A549 (cell line): Measurements from ENCODE around the gene FHAD1. TPM values are rescaled to one million over a fixed set of nuclear protein-coding genes. Genes with fewer than 3 reads are reported as not detected.

Source experiments
- ATAC-seq, 2 experiments: fragments of 200-7000 bp in 1 of 2; fragments of >200 bp in 1 of 2; cut with Nextera tagmentation in 1 of 2; cut with Tn5 transposase in 1 of 2; 3 replicates each; pipeline versions ENCODE4 v1.8.0 to v1.9.1; 2018 to 2020; ENCODE audit warnings: mild to moderate bottlenecking in 1 of 2, moderate library complexity in 1 of 2
- CTCF ChIA-PET: fragments of 300-600 bp; sonication (Branson Sonifier 250); formaldehyde crosslinking; extraction: SDS; loops from one replicate; lab custom pipeline; 2021; ENCODE audit warnings: antibody characterized with exemption, inconsistent platforms; lab: Yijun Ruan, JAX
- POLR2A ChIA-PET: fragments of 350-600 bp; formaldehyde crosslinking; extraction: SDS; loops from one replicate; lab custom pipeline; 2021; ENCODE audit warnings: antibody characterized with exemption, inconsistent platforms; lab: Yijun Ruan, JAX
- DNase-seq, 2 experiments: peaks; one replicate each; pipeline versions ENCODE4 v3.0.0 to v3.0.0-alpha.2; 2011 to 2016; ENCODE audit warnings: low read depth in 1 of 2, low spot score in 1 of 2
- FAIRE-seq: peaks from 2 replicates; lab custom pipeline; 2011; peaks lifted over from hg19 to GRCh38; lab: Jason Lieb, UNC
- H3K27ac ChIP-seq, 2 experiments: fragments of >200 bp; sonication (Bioruptor Twin); formaldehyde crosslinking; 3 replicates each; pipeline ENCODE4 v1.5.1; 2016 to 2017
- H3K4me1 ChIP-seq: fragments of >200 bp; sonication (Bioruptor Twin); formaldehyde crosslinking; 3 replicates; pipeline ENCODE4 v1.6.1; 2016
- H3K4me2 ChIP-seq: fragments of >200 bp; sonication (Bioruptor Twin); formaldehyde crosslinking; 3 replicates; pipeline ENCODE4 v1.6.1; 2016
- H3K4me3 ChIP-seq: fragments of >200 bp; sonication (Bioruptor Twin); formaldehyde crosslinking; 3 replicates; pipeline ENCODE4 v1.5.1; 2016
- H3K9me3 ChIP-seq: fragments of >200 bp; sonication (Bioruptor Twin); formaldehyde crosslinking; 3 replicates; pipeline ENCODE4 v1.6.1; 2016
- CHD2 ChIP-seq: fragments of 150-350 bp; IDR thresholded peaks from 2 replicates; pipeline ENCODE4 v1.6.1; 2014; ENCODE audit warnings: low read length; ENCODE audit not compliant: partially characterized antibody
- CHD4 ChIP-seq: fragments of 200-600 bp; sonication (generic); IDR thresholded peaks from 2 replicates; pipeline ENCODE4 v1.6.1; 2016; ENCODE audit warnings: antibody characterized with exemption, mild to moderate bottlenecking, borderline replicate concordance
- EHF ChIP-seq: fragments of 250-450 bp; sonication (Bioruptor Pico); IDR thresholded peaks from 2 replicates; pipeline ENCODE4 v1.5.0; 2020; ENCODE audit warnings: mild to moderate bottlenecking
- GATA3 ChIP-seq: IDR thresholded peaks from 2 replicates; pipeline ENCODE4 v1.6.1; 2012; ENCODE audit warnings: borderline replicate concordance
- HDAC2 ChIP-seq: fragments of 200-600 bp; sonication (generic); IDR thresholded peaks from 2 replicates; pipeline ENCODE4 v1.6.1; 2016
- NR3C1 ChIP-seq: fragments of >200 bp; sonication (Bioruptor Twin); formaldehyde crosslinking; IDR thresholded peaks from 3 replicates; pipeline ENCODE4 v1.6.1; 2017
- POLR2A ChIP-seq: IDR thresholded peaks from 2 replicates; pipeline ENCODE4 v1.6.1; 2012; ENCODE audit warnings: mild to moderate bottlenecking, low read length
- RCOR1 ChIP-seq: fragments of 150-350 bp; IDR thresholded peaks from 2 replicates; pipeline ENCODE4 v1.6.1; 2014; ENCODE audit warnings: antibody characterized with exemption, low read length, low read depth
- RFX5 ChIP-seq: fragments of 450-650 bp; IDR thresholded peaks from 2 replicates; pipeline ENCODE4 v1.7.1; 2014; ENCODE audit warnings: antibody characterized with exemption, mild to moderate bottlenecking, moderate library complexity
- RNF2 ChIP-seq: fragments of 200-600 bp; sonication (generic); IDR thresholded peaks from 2 replicates; pipeline ENCODE4 v1.6.1; 2016; ENCODE audit warnings: low read depth, mild to moderate bottlenecking, antibody characterized with exemption, moderate library complexity, borderline replicate concordance
- SREBF2 ChIP-seq: fragments of 450-650 bp; IDR thresholded peaks from 2 replicates; pipeline ENCODE4 v1.6.1; 2014; ENCODE audit warnings: mild to moderate bottlenecking, moderate library complexity
- ZFP36 ChIP-seq: fragments of 450-650 bp; IDR thresholded peaks from 2 replicates; pipeline ENCODE4 v1.6.1; 2014; ENCODE audit warnings: borderline replicate concordance; ENCODE audit not compliant: partially characterized antibody
- WGBS: methylation state at CpG from one replicate; pipeline ENCODE4 v1.1.6; 2017; ENCODE audit errors: missing lambda C conversion rate; 5-methylcytosine and 5-hydroxymethylcytosine counted together
- polyA plus RNA-seq, 4 experiments: library from polyadenylated mRNA; depleted of rRNA in 3 of 4; stranded (reverse); fragments of >200 nt; fragmentation: RNase III in 1 of 4; extraction: RNeasy Plus Mini Kit Qiagen cat#74134 plus additional on column Dnase treatment in 1 of 4; gene quantifications; 2 replicates in 3 of 4; 3 replicates in 1 of 4; pipeline ENCODE4 v1.2.3, GENCODE V29; 2011 to 2017
- TF ChIP-seq, protein P1 (sequence below): fragments of 250-450 bp; sonication (Bioruptor Pico); IDR thresholded peaks from 2 replicates; pipeline ENCODE4 v1.5.0; 2020; ENCODE audit warnings: low read depth, mild to moderate bottlenecking, moderate library complexity
- TF ChIP-seq, protein P2 (sequence below): fragments of >200 bp; sonication (Bioruptor Twin); formaldehyde crosslinking; IDR thresholded peaks from 2 replicates; pipeline ENCODE4 v1.6.1; 2016
- TF ChIP-seq, protein P3 (sequence below): fragments of 250-450 bp; sonication (Bioruptor Pico); IDR thresholded peaks from 2 replicates; pipeline ENCODE4 v1.5.0; 2021; ENCODE audit warnings: mild to moderate bottlenecking, moderate library complexity, borderline replicate concordance
- TF ChIP-seq, protein P4 (sequence below): fragments of >200 bp; sonication (Bioruptor Twin); formaldehyde crosslinking; IDR thresholded peaks from 3 replicates; pipeline ENCODE4 v1.5.1; 2016

The FHAD1 gene
- polyA plus RNA-seq, 2 of the 4 experiments (the other 2 are of a cell fraction): 0.31 to 0.32 TPM

DNA sequence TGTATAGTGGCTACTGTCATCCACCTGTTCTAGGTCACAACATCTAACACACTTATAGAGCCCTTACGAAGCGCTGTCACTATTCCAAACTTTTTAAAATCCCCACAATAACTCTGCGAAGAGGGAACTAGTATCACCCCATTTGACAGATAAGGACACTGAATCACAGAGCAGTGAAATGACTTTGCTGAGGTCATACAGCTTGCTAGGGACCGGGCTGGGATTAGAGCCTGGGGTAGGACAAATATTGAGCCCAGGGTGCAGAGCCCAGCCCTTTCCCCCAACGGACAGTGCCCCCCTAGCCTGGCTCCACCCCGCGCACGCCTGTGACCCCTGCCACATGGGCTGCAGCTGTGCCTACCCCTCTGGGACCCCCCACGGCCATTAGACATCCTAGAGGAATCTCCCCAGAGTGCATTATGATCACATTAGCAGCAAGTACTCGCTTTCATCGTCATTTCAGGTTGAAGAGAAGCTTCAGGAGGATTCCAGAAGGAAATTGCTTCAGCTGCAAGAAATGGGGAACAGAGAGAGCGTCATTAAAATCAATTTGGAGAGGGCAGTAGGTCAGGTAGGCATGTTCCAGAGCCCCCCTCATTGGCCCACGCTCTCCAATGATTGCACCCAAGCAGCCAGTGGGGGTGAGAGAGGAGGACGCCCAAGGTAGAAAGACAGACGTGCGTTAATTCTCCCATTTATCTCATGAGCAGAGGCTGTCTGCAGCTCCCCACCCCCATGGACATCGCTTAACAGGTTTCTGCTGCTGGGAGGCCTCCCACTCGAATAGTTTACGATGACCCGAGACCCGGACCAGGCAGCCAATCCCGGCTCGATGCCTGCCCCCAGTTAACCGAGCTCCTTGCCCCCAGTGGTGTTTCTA, 77.2 kb downstream of the FHAD1 start:
- CTCF ChIA-PET: interaction anchor here (0.7 to 4.6 kb wide), 46 partner anchors 9 to 605 kb away, joined by 3 to 150 read pairs (median 6); partner anchors contain the start of genes CTRC, EFHD2 and TMEM51
- peaks cover 18% of the 10 kb centered on the region for H3K4me1 ChIP-seq
- peak overlapping the region; percentile 78 to 87 for H3K27ac ChIP-seq
- POLR2A ChIA-PET: interaction anchor here (1.2 to 1.8 kb wide), 3 partner anchors 86 to 107 kb away, joined by 3 to 11 read pairs (median 6); partner anchors contain the start of gene EFHD2
- H3K9me3 ChIP-seq: peaks cover 16% of the 10 kb centered on the region; the same call in 2 of the 3 replicates
- peak overlapping the region; percentile 58 for H3K4me2 ChIP-seq
- DNase-seq (no peak), ATAC-seq (peak; percentile 9 to 37; a peak in 3 of 6 replicates), FAIRE-seq (no peak)
- TF ChIP-seq, protein P1, sequence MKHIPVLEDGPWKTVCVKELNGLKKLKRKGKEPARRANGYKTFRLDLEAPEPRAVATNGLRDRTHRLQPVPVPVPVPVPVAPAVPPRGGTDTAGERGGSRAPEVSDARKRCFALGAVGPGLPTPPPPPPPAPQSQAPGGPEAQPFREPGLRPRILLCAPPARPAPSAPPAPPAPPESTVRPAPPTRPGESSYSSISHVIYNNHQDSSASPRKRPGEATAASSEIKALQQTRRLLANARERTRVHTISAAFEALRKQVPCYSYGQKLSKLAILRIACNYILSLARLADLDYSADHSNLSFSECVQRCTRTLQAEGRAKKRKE: no peak
- TF ChIP-seq RCOR1 (no peak), ZFP36 (no peak), POLR2A (no peak), CHD4 (no peak), GATA3 (no peak), EHF (no peak), RNF2 (no peak), SREBF2 (no peak), RFX5 (no peak), NR3C1 (no peak)
- TF ChIP-seq, protein P2, sequence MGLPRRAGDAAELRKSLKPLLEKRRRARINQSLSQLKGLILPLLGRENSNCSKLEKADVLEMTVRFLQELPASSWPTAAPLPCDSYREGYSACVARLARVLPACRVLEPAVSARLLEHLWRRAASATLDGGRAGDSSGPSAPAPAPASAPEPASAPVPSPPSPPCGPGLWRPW: no peak
- TF ChIP-seq, protein P3, sequence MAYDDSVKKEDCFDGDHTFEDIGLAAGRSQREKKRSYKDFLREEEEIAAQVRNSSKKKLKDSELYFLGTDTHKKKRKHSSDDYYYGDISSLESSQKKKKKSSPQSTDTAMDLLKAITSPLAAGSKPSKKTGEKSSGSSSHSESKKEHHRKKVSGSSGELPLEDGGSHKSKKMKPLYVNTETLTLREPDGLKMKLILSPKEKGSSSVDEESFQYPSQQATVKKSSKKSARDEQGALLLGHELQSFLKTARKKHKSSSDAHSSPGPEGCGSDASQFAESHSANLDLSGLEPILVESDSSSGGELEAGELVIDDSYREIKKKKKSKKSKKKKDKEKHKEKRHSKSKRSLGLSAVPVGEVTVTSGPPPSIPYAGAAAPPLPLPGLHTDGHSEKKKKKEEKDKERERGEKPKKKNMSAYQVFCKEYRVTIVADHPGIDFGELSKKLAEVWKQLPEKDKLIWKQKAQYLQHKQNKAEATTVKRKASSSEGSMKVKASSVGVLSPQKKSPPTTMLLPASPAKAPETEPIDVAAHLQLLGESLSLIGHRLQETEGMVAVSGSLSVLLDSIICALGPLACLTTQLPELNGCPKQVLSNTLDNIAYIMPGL (CRISPR knock-in tag): no peak
- TF ChIP-seq, protein P4, sequence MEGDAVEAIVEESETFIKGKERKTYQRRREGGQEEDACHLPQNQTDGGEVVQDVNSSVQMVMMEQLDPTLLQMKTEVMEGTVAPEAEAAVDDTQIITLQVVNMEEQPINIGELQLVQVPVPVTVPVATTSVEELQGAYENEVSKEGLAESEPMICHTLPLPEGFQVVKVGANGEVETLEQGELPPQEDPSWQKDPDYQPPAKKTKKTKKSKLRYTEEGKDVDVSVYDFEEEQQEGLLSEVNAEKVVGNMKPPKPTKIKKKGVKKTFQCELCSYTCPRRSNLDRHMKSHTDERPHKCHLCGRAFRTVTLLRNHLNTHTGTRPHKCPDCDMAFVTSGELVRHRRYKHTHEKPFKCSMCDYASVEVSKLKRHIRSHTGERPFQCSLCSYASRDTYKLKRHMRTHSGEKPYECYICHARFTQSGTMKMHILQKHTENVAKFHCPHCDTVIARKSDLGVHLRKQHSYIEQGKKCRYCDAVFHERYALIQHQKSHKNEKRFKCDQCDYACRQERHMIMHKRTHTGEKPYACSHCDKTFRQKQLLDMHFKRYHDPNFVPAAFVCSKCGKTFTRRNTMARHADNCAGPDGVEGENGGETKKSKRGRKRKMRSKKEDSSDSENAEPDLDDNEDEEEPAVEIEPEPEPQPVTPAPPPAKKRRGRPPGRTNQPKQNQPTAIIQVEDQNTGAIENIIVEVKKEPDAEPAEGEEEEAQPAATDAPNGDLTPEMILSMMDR: no peak
- WGBS: 68% methylated on average over 24 of the region's 24 CpGs
- H3K4me3 ChIP-seq: no peak overlapping the region

DNA sequence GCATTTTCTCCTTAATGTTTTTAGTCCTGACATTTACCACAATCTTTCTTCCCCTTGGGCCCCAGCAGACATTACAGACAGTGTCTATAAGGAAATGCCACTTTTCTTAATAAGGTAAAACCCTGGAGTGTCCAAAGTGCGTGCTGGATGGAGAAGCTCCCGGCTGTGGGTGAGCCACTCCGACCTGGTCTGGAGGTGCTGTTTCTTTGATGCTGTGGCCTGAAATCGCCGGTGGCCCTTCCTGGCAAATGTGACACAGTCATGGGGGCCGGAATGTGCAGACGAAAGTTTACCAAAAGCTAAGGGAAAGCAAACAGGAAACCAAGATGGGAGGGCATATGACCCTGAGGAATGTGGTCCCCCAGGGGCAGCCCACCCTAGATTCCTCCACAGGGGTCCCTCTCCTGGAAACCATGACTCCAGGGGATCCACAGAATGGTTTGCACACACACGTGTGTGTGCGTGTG, 77.9 kb downstream of the FHAD1 start:
- WGBS: 92% methylated on average over 9 of the region's 9 CpGs
- H3K27ac ChIP-seq: peak overlapping the region; percentile 78 to 87; a peak in 5 of 6 replicates
- DNase-seq: no peak
- FAIRE-seq: no peak
- no peak overlapping the region for H3K4me2 ChIP-seq
- peaks cover 18% of the 10 kb centered on the region for H3K4me1 ChIP-seq
- no peak overlapping the region for H3K4me3 ChIP-seq
- no peak for TF ChIP-seq CHD2
- TF ChIP-seq HDAC2: no peak
- ChIA-PET POLR2A (no interaction called here), CTCF (interaction anchor here (0.8 to 4.6 kb wide), 19 partner anchors 9 to 196 kb away, joined by 3 to 150 read pairs (median 10); partner anchors contain the start of gene CTRC)
- peaks cover 15% of the 10 kb centered on the region; the same call in 2 of the 3 replicates for H3K9me3 ChIP-seq
- ATAC-seq: no peak
